ENCODE measurements around the gene MEIS1.

- TF ChIP-seq CTCF (IDR thresholded peaks at IDR 0.05; ENCODE audit: low read depth, low read length, poor library complexity, severe bottlenecking) (no peak), EZH2phosphoT487 (IDR thresholded peaks at IDR 0.05; ENCODE audit: borderline replicate concordance, low read length) (no peak)
Observed at GRCh38 chr2:66464930-66465637, 30.2 kb downstream of the MEIS1 start.
